Endometrial microvascular endothelial cells (primary cell): ENCODE data around the gene RGS7. TPM values are rescaled to one million over a fixed set of nuclear protein-coding genes. Genes with fewer than 3 reads are reported as not detected.
"Not testable (repeated sequence)": the region's sequence is repeated elsewhere in the genome, so short reads cannot be mapped to it uniquely, and the experiment has no call there.

ENCODE experiments used
- in situ Hi-C: cut with HindIII; loops from 2 replicates; pipeline ENCODE4 v1.10.0; 2017; ENCODE audit warnings: low sequenced_read_pairs, low pct_unique_long_range_greater_than_20kb; ENCODE audit errors: inconsistent ontology term
- total RNA-seq: library from RNA; depleted of rRNA; stranded (reverse); fragments of >200 nt; gene quantifications from one replicate; pipeline ENCODE4 v1.2.3, GENCODE V29; 2015; ENCODE audit errors: inconsistent ontology term

RGS7 gene
- total RNA-seq, 1 donor from 2014 or later, result 0.74 TPM

DNA sequence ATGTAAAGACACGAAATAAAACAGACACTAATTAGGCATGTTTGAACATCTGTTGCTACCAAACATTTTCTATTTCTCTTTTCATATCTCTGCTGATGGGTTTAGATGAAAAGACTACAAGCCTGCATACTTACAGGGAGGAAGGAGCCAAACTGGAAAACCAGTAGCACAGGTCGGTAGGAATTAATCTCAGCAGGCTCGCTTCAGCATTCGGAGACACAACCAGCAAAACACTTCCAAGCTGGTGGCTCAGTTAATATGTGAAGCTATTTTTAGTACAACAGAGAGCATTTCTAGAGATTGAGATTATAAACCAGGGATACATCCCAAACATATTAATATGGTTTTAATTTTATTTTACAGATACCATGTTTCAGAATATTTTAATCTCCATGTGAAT is 444.2 kb downstream of the RGS7 start:
- in situ Hi-C loops, result no loop called here

DNA sequence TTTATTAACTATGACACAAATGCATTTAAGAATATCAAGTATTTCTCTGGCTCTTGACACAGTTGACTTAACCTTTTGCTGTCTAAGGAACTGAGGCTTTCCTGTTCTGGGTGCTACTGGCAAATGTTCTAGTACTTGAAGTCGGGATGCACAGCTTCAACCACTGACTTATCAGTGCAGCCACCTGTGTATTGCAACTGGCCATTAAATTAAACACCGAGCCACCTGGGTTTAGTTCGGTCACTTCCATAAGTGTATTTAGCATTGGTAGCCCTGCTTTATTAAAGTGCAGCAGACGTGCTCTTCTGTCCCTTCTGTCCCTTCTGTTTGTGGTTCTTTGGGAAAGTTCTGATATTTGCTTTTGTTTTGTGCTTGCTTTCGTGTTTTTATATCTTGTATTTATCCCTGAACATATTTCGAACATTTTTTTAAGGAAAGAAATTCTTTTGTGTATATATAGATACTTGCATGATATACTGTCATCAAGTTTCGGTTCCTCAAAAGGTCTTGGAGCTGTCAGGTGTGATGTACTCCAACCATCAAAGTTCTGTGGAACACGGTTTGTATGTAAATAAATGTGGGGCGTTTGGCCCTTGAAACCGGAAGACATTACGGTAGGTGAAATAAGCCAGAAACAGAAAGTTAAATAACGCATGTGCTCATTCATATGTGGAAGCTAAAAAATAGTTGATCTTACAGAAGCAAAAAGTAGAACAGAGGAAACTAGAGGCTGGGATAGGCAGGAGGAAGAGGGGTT is 447.1 kb downstream of the RGS7 start:
- in situ Hi-C loops, result no loop called here

DNA sequence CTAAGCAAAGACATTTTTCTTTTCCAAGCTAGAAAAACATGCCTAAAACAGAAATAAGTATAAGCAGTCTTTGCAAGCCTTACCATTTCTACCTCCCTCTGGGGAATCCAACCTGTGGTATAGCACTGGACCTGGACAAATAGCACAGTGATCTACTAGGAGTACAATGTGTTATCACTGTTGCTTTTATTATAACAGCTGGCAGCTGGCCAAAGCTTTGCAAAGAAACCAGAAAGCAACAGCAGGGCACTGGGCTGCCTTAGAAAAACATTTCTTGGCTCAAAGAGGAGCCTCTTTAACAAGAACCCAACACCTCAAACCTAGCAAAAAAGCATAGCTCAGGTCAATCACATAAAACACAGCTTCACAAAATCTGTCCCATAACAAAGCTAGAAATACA is 450.5 kb downstream of the RGS7 start:
- in situ Hi-C loops, result no loop called here

DNA sequence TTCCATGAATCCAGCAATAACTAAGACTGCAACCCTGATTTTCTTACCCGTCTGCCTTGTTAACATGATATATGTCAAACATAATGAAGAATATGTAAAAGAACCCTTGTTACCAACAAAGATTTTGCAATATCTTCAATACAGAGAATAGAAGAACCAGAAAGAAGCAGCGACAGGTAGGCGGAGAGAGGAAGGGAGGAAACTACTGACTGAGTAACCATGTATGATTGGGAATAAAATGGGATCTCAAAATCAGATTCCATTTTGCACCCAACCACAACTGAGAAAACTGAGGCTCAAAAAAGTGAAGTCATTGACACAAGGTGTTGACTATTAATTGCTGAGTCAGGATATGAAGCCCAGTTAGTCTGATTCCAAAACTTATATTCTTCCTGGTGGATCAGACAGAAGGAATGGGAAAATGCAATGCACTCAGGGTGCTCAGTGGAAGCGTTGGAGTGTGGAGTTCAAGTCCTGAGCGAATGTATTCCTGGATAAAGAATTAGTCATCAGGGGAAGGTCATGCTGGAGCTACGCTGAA is 451.7 kb downstream of the RGS7 start:
- in situ Hi-C loops, result no loop called here

DNA sequence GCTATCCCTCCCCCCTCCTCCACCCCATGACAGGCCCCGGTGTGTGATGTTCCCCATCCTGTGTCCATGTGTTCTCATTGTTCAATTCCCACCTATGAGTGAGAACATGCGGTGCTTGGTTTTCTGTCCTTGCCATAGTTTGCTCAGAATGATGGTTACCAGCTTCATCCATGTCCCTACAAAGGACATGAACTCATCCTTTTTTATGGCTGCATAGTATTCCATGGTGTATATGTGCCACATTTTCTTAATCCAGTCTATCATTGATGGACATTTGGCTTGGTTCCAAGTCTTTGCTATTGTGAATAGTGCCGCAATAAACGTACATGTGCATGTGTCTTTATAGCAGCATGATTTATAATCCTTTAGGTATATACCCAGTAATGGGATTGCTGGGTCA is 461.6 kb downstream of the RGS7 start:
- in situ Hi-C loops, result not testable (repeated sequence)

DNA sequence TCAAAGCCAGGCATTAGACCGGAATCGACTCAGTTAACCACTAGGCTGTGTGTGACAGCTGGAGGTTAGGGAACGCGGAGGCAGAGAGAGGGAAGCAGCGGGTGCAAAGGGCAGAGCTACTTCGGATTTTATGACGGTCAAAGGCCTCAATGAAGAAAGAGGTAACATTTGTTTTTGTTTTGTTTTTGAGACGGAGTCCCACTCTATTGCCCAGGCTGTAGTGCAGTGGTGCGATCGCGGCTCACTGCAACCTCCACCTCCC is 468.3 kb downstream of the RGS7 start:
- in situ Hi-C loops, result no loop called here

DNA sequence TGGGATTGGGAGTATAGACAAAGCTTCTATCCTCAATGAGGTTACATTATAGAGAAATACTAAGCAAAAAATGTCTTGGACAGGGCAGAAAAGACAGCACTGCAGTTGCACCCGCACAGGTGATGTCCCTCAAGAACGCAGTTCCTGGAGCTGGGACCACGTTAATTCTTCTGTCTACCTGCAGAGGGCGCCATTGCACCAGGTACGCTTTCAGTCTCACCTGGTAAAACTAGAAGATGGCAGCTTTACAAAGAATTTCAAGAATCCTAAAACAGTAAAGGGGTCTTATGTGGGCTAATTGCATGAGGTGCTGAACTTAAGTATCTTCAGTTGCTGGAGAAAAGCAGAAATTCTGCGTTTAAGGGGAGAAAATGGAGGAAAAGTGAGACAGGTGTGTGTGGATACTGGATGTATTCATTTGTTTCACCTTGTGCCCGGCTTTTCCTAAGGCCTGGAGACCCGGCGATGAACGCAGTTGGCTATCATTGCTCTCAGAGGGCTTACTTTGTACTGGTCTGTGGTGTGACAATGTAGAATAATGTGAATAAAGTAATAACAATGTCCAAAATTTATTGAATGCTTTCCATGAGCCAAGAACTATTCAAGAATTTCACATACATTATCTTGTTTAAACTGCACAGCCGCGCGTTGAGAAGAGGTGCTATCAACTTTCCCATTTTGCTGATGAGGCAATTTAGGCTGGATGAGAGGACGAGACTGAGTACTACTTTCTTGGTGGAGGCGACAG is 468.8 kb downstream of the RGS7 start:
- in situ Hi-C loops, result no loop called here

DNA sequence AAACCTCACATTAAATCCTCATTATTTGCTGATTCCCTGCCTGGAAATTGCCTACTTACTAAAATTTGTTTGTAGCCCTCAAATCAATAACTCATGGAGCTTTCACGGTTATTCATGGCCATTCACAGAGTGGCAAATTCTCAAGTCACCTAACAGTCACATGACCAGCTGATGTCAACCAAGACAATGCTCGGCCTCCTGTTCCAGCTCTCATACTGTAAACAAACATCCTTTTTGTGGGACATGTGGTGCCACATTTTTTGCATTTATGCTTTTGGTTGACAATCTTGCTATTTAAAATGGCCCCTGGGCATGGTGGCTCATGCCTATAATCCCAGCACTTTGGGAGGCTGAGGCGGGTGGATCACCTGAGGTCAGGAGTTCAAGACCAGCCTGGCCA is 473.5 kb downstream of the RGS7 start:
- in situ Hi-C loops, result no loop called here

DNA sequence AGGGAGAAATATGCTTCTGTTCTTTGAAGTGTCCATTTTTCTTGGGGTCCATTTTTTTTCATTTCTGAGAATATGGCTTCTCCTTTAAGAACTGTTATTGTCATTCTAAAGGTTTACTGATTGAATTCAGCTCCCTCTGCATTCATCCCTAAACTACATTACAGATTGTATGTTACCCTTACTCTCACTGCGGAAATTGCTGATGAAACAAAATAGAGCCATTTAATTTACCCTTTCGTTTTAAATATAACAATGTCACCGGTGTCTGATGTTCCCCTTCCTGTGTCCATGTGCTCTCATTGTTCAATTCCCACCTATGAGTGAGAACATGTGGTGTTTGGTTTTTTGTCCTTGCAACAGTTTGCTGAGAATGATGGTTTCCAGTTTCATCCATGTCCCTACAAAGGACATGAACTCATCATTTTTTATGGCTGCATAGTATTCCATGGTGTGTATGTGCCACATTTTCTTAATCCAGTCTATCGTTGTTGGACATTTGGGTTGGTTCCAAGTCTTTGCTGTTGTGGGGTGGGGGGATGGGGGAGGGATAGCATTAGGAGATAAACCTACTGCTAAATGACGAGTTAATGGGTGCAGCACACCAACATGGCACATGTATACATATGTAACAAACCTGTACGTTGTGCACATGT is 474.2 kb downstream of the RGS7 start:
- in situ Hi-C loops, result not testable (repeated sequence)

DNA sequence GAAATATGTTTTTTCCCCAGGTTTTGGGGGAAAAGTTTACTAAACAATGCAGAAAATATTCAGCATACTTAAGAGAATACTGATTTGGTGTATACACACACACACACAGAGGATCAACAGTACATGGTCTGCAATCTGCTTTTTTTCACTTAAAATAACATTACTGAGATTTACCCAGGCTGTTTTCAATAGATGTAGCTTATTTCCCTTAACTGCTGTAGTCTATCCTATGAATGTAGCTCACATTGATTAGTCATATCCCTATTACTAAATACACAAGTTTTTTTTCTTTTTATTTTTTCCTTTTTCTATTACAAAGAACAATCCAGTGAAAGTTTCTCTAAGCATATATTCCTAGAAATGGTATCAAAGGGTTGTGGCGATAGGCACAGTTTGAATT is 478.4 kb downstream of the RGS7 start:
- in situ Hi-C loops, result no loop called here

DNA sequence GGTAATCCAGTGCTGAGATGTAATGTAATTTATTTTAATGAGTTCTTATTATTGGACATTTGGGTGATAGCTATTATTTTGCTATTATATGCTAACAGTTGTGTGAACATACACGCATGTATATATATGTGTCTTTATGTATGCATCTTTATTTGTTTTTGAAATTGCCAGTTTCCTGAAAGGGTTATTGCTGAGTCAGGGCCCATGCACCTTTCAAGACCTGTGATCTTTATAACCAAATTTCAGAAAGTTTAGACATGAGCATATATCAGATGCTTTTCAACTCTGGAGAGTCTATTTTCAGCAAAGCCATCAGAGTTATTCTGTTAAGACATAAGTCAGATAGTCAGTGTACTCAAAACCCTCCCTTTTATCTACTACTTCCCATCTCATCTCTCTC is 479.4 kb downstream of the RGS7 start:
- in situ Hi-C loops, result no loop called here

DNA sequence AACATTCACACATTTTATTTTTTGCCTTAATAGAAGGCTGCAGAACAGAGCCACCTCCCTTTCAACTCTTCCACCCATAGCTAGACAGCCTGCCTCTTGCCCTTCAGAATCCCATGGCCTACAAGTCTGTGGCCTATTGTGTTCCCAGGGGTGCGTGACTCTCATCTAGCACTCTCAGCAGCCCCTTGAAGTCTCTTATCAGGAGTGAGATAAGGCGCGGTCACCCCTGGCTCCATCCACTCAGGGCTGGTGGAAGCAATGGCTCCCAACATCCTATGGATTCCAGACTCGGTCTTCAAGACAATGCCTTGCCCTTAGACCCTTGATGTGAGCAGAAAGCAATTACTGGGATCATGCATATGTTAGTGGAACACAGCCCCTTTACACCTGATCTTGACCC is 480.9 kb downstream of the RGS7 start:
- in situ Hi-C loops, result no loop called here

DNA sequence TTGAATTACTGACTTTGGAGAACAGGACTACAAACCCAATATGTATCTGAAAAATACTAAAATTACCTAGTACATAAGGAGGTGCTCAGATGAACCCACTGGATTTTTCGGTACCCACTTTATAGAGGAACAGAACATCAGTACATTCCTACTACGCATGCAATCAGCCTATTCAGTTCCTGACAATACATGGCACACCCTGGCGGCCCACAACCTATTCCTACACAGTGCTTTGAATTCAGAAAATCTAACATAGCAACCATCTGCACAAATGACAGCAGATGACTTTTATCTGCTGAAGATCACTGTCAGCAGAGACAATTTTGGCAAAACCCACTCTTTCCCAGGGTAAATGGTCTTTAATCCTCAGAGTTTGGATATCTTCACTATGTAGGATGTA is 487.9 kb downstream of the RGS7 start:
- in situ Hi-C loops, result no loop called here

DNA sequence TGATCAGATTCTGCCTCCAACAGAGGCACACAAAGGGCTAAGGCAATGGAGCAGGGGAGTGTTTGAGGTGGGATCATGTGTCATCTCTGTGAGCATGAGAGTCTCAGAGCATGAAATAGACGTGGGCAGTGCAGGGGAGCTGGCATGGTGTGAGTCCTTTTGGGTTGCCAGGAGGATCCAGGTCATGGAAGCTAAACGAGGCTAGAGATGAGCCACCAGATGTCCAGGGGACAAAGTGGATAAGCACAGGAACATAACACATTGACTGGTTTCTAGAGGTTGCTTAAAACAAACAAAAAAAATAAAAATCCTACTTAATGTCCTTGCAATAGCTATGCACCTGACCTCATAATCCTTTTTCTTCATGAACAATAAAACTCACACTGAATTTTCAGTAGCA is 490.3 kb downstream of the RGS7 start:
- in situ Hi-C loops, result no loop called here

DNA sequence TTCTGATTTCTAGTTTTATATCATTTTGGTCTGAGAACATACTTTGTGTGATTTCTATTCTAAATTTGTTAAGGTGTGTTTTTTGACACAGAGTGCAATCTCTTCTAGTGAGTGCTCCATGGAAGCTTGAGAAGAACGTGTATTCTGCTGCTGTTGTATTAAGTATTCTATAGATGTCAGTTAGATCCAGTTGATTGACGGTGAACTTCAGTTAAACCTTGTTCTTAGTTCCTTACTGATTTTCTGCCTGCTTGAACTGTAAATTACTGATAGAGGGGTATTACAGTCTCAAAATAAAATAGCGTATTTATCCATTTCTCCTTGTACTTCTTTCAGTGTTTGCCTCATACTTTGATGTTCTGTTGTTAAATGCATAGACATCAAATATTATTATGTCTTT is 497.0 kb downstream of the RGS7 start:
- in situ Hi-C loops, result no loop called here

DNA sequence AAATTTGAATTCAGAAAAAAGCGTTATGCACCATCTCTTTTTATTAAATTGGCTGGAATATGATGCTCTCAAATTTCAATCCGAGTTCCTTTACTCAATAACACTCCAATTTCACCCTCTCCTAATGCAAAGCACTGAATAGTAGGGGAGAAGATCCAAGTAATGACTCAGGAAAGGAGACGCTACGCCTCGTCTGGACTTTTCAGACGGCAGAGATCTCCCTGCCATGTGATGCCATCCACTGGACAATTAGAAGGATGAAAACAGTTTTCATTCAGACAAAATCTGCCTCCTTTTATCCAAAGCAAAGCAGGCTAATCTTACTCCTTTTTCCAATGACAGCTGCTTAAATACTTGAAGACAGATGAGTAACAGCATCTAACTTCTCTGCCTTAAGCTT is 502.6 kb downstream of the RGS7 start:
- in situ Hi-C loops, result no loop called here

DNA sequence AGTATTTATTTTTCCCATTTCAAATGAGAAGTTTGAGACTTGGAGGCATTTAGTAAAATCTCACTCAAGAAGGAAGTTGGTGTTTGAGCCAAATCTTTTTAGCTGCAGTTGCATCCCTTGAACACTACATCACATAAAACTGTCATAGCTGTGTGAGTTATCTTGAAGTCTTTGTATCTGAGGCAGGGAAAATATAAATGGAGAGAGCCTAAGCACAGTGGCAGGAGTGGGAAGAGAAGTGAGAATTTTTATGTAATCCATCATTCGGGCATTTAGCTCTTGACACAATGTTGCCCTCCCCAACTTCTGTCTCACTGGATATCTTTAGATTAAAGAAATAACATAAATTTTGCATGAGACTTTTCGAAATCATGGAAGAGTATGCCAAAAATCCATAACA is 509.7 kb downstream of the RGS7 start:
- in situ Hi-C loops, result no loop called here

DNA sequence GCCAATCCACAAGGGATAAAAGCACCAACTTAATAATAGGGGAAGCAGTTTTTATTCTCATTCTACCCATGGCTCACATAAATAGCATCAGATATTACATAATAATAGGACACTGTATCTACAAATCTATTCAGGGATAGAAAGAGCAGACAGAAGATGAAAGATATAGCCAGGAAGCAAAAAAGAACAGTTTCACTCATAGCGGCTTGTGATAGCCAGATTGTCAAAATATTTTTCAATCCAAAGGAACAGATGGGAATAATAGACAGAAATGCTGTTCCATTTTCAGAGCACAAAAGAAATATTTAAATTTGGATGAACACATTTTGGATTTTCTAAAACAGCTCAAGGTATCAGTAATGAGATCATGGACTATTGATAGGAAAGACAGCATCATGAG is 512.5 kb downstream of the RGS7 start:
- in situ Hi-C loops, result no loop called here

DNA sequence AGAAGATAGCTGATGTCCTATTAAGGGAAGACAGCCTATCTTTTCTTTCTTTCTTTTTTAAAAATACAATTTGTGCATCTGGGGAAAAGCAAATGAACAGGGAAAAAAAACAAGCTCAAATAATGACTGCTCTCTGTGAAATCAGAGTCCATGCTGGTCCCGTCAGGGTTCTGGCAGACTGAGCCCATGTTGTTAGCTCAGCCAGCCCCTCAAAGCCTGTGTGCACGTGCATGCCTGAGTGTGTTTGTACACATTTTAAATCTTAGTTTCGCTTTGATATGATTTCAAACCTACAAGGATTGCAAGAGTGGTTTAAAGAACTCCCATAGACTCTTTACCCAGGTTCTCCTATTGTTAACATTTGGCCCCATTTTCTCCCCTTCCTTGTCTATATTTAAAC is 513.2 kb downstream of the RGS7 start:
- in situ Hi-C loops, result no loop called here

DNA sequence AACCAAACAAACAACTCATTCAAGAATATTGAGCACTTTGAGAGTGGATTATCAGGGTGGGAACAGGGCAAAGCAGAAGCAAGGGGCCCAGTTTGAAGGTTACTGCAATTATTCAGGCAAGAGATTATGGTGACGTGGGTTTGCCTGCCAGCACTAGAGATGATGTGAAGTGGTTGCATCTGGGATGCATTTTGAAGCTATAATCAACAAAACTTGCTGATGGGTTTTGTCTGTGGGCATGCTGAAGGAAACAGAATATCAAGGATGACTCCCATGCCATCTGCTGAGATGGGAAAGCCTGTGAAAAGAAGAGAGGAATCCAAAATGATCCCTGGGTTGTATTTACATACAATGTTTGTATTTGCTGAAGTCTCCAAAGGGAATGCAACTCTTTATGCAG is 520.7 kb downstream of the RGS7 start:
- in situ Hi-C loops, result no loop called here
